CD4-positive, alpha-beta T cell treated with Interleukin-10 for 1 hour (primary cell): ENCODE data around the gene MAN1A1.
"Not testable (repeated sequence)": the region's sequence is repeated elsewhere in the genome, so short reads cannot be mapped to it uniquely, and the experiment has no call there.

Experiments used
- DNase-seq: peaks from one replicate; pipeline ENCODE4 v3.0.0-alpha.2; 2020

MAN1A1 gene

DNA sequence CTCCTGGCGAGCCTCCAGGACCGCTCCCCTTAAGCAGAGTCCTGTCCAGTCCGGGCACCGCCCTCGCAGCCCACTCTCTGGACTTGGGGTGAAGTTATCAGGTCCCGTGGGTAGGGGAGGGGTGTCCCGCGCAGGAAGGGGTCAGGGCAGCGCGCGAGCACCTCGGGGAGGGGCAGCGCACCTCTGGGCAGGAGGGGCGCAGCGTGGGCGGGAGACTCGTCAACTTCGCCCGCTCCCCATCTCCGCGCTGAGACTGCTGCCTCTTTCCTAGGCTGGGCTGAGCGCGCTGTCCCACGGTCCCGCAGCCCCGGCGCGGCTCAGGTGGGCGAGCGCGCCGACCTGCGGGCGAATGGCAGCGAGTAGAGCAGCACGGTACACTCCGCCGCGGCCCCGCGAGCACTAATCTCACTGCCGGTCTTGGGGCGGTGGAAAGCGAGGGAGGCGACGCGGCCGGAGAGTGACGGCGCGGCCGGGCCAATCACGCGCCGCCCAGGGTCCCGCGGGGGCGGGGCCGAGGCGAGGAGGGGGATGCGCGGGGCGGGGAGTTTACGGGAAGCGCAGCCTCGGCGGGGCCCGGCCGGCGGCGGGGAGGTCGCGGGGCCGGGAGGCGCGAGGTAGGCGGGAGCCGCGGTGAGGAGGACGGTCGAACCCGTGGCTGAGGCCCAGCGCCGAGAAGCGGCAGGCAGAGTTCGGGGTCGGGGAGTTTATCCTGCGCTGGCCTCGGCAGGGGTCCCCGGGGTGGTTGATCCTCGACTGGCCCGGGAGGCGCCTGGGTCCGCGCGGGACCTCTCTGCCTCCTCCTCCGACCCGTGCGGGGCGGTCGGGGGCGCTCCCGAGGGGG lies at the start of gene MAN1A1:
Gene MAN1A1 (minus strand): TSS at position 401 of the 841 bp plus-strand sequence. CDS start 696 bp downstream, outside the sequence.
- DNase-seq = peak; percentile 91

DNA sequence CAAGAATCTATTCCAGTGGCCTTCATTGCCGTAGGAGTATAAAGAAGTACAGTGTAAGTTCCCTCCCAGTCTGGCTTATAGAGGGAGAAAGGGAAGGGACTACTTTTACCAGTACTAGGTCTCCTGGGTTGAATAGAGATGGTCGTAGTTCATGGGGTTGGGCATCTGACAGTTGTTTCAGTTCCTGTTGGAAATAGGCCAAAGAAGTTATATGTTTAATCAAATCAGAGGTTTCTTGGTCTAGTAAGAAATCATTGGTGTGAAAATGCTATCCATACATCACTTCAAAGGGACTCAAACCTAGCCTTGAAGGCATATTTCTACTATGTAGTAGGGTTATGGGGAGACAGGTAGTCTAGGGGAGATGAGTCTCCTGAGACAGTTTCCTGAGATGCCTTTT lies 45.6 kb upstream of the MAN1A1 start:
- no peak for DNase-seq

- DNase-seq = no peak
Measured at GRCh38 chr6:119390247-119390793, 40.8 kb upstream of the MAN1A1 start.

GRCh38 chr6:119385994-119386393 lies 36.4 kb upstream of the MAN1A1 start:
- no peak for DNase-seq

- DNase-seq = no peak
Measured at GRCh38 chr6:119384444-119384843, 34.9 kb upstream of the MAN1A1 start.

- DNase-seq = no peak
Measured at GRCh38 chr6:119379809-119380208, 30.2 kb upstream of the MAN1A1 start.

- not testable (repeated sequence) for DNase-seq
Measured at GRCh38 chr6:119377043-119377442, 27.5 kb upstream of the MAN1A1 start.

DNA sequence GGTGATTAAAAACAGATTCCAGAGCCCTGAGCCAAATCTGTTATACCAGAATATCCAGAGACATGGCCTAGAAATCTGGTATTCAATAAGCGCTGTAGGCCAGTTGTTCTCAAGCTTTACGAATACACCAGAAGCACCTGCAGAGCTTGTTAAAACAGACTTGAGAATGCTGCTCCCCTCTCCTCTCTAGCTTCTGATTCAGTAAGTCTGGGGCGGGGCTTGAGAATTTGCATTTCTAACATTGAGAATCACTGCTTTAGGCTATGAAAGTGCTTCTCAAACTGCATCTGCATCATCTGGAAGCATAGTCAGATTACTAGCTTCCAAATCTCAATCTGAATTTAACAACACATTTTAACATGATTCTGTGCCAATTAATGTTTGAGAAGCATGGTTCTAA lies 20.5 kb upstream of the MAN1A1 start:
- no peak for DNase-seq

DNA sequence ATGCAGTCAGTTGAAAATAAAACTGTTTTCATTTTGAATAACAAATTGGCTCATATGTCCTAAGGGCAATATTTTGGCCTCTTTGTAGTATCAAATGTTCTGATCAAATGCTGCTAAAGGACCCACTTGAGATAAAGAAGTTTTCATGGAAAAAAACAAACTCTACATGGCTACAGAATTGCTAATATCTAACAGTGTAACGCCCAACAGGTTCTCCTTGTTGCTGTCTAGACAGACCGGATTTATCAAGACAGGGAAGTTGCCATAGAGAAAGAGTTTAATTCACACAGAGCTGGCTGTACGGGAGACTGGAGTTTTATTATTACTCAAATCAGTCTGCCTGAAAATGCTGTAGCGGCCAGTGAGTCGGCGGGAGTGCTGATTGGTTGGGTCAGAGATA lies 19.4 kb upstream of the MAN1A1 start:
- DNase-seq = no peak

DNA sequence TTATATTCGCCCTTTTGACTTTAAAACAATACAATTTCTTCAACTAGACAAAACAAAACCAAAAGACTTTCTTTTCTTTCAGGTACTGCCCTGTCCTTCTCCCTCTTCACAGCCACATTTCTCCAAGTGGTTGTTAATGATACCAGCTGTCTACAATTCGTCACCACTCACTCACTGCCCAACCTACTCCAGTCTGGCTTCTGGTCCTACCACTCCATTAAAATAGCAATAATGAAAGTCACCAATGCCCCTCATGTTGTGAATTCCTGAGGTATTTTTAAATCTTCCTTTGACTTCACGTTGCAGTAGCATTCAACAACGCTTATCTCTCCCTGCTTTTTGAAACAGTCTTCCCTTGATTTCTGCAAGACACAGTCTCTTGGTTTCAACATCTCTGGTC lies 11.6 kb upstream of the MAN1A1 start:
- DNase-seq = no peak

- no peak for DNase-seq
Measured at GRCh38 chr6:119360262-119360915, 10.8 kb upstream of the MAN1A1 start.

DNA sequence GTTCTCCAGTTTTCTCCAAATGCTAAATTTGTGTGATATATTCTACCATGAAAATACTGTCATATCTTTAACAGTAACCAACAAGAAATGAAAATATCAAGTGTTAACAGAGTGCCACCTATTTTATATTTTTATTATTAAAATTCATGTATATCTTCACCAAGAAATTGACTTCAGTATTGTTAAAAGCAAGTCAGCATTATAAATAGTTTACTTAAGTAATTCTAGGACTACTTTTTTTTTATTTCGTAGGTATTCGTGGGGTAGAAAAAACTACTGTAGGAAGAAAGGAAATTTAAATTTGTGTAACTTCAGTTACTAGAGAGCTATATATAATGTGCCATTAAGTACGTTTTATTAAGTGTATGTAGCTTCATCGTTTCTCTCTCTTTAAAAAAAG lies 6.3 kb upstream of the MAN1A1 start:
- no peak for DNase-seq

DNA sequence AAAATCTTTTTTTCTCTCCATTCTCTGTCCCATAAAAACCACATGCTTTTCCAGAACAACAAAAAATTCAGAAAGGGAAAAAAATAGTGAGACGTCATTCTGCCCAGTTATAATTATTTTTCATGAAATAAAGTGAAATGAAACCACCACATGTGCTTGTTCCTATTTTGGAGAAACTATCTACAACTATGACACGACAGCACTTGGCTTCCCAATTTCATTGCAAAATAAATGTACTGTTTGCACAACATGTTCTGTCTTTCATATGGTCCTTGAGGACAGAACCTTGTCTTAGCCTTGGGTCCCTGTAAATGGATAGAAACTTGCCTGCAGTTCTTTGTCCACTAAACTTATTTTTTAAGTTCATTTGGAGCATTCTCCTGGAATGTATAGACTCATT lies 5.6 kb upstream of the MAN1A1 start:
- no peak for DNase-seq

DNA sequence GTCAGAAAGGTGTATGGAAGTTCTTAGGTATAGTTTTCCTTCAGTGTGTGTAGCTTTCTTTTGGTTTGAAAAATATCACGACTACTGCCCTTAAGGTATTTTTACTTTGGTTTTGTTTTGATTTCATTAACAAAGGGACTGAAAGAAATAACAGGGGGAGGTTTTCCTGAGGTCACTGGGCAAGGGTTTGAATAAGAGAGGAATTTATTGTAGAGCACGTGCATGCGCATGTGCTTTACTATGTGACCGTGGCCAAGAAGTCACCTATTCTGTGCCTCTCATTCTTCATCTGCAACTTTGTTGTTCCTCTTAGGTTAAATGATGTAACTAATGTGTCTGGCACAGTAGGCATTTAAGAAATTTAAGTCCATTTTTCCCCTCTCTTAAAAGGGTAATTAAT lies 4.1 kb upstream of the MAN1A1 start:
- no peak for DNase-seq

GRCh38 chr6:119352001-119352400 lies 2.4 kb upstream of the MAN1A1 start:
- no peak for DNase-seq

DNA sequence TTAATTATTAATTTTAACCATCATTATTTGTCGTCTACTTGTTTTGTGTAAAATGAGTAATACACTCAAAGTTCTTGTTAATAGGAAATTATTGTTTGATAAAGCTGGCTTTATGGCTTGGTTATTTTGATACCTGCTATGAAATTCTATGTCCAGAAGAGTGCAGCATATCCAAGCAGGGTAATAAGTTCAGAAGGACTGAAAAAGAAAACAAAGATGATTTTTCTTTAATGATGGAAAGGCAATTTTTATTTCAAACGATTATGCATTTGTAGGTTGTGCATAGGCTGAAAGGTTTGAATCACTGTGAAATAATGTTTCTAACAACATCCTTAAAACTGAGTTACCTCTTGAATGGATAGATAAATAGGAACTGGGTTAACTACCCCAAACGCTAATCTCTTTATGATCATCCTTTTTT lies 1.4 kb upstream of the MAN1A1 start:
- peak; percentile 42 for DNase-seq

DNA sequence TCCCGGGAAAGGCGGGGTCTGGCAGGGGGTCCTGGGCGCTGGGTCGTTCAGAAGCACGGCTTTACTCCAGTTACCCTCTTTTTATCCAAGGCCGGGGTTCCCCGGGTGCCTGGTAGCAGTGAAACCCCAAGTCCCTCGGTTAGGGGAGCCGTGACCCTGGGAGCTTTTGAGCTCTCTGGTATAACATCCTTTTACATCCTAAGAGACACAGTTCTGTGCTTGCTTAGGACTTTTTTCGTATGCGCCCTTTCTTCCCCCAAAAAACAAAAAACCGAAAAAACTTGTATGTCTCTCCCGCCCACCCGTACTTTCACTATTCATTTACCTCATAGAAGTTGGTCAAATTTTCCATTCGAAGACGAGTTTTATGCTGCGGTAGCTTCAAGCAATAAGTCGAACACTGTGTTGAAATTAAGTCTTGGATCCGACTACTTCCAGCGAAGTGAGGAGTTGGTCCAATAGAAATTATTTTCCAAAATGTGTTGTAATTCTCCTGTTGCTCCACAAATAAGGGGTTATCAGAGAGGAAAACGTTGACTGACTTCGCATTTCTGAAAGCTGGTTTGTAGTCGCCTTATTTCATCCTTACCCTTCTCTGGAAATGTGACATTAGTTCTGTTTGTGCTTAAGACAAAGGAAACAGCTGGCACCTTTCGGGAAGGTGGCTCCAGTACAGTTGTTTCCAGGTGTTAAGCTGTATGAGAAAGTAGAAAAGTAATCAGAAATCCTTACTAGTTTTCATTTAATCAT lies 816 bp upstream of the MAN1A1 start:
- DNase-seq = peak; percentile 63

GRCh38 chr6:119348748-119349360 lies 707 bp downstream of the MAN1A1 start:
- DNase-seq = peak; percentile 38

DNA sequence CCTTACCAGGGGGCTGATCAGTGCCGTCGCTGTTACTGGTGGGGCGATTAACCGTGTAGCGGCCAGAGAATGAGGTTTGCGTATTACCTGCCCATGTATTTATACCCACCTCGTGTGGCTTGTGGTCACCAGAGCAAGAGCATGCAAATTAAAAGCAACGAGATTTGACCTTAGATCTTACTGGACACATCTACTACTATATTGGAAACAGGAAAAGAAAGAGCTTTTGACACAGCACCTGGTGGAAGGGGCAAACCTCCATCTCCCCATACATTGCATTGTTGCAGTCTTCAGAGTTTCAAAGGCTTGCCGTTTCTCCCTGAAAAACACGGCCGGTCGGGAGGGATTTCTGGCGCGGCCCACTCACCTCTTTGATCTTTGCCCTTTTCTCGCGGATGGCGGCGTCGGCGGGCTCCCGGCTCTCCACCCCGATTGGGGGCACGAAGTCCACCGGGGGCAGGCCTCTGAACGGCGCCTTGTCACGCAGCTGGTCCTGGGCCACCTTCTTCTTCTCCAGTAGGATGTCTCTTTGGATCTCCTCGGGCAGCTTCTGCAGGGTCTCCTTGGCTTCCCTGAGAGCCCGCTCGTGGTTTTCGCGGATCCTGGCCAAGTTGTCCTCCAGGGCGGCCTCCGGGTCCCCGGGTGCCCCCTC lies 1.3 kb downstream of the MAN1A1 start:
- DNase-seq = peak; percentile 40

GRCh38 chr6:119347466-119348095 lies 2.0 kb downstream of the MAN1A1 start:
- DNase-seq = peak; percentile 34

- no peak for DNase-seq
Measured at GRCh38 chr6:119346936-119347335, 2.6 kb downstream of the MAN1A1 start.

DNA sequence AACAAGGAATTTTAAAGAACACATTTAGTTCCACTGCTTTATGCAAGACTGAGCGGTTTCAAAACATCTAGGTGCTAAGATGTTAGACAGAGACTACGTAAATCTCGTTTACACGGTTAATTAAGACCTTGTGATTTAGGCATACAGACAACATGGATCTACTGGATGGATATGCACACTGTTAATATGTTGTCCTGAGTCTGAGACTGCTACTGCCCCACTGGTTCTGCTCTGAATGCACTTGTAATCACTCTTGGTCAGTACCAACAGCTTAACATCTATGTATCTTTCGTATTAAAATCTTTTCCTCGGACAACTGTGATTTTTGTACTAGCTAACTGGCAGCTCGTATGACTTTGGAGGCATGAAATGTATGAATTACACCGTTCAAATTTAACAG lies 3.1 kb downstream of the MAN1A1 start:
- DNase-seq = no peak
